ENCODE data around the gene CARD8.

GRCh38 chr19:48284896-48285295, 29.2 kb upstream of the CARD8 start:
- no peak for TF ChIP-seq CTCF (IDR thresholded peaks at IDR 0.05)
- no peak for TF ChIP-seq POLR2AphosphoS5 (IDR thresholded peaks at IDR 0.05)

All from upper lobe of left lung (tissue), 4 donors.